ENCODE measurements around the gene APOC4. TPM values are rescaled to one million over a fixed set of nuclear protein-coding genes. Genes with fewer than 3 reads are reported as not detected.
"Not testable (repeated sequence)": the region's sequence is repeated elsewhere in the genome, so short reads cannot be mapped to it uniquely, and the experiment has no call there.

Gene APOC4
- total RNA-seq, 3 donors from 2014 or later: not detected

- H3K4me3 ChIP-seq: no peak overlapping the region
- TF ChIP-seq POLR2AphosphoS5 (IDR thresholded peaks at IDR 0.05) (no peak), POLR2A (IDR thresholded peaks at IDR 0.05) (no peak), CTCF (IDR thresholded peaks at IDR 0.05) (no peak)
- peaks cover 12% of the 10 kb centered on the region for H3K36me3 ChIP-seq
- intact Hi-C loops (cut with DNase I; ENCODE audit: low total_unique reads): loop anchor here (2.0 kb wide), 1 partner anchor 15 kb away; no protein-coding TSS in a partner anchor
- no peaks in the 10 kb centered on the region for H3K9me3 ChIP-seq
- H3K27ac ChIP-seq: no peak overlapping the region
- no peaks in the 10 kb centered on the region for H3K27me3 ChIP-seq
- DNase-seq (ENCODE audit: low spot score in 2 of 2): no peak
- no peaks in the 10 kb centered on the region for H3K4me1 ChIP-seq
These were observed 27.4 kb downstream of the APOC4 start for GRCh38 chr19:44969437-44969836.

GRCh38 chr19:44971451-44971850 is 29.4 kb downstream of the APOC4 start:
- not testable (repeated sequence) for H3K27ac ChIP-seq, H3K36me3 ChIP-seq

GRCh38 chr19:44972802-44973201 is 30.8 kb downstream of the APOC4 start:
- DNase-seq (ENCODE audit: low spot score in 2 of 2): no peak
- TF ChIP-seq CTCF (IDR thresholded peaks at IDR 0.05): no peak
- TF ChIP-seq POLR2AphosphoS5 (IDR thresholded peaks at IDR 0.05): no peak
- no peak for TF ChIP-seq POLR2A (IDR thresholded peaks at IDR 0.05)
- peaks cover 14% of the 10 kb centered on the region for H3K36me3 ChIP-seq

More at GRCh38 chr19:44971451-44971850, 29.4 kb downstream of the APOC4 start:
- H3K4me3 ChIP-seq; DNase-seq (ENCODE audit: low spot score in 2 of 2); intact Hi-C loops (cut with DNase I; ENCODE audit: low total_unique reads); H3K27me3 ChIP-seq; H3K4me1 ChIP-seq; H3K9me3 ChIP-seq: not testable (repeated sequence)

GRCh38 chr19:44973982-44974735 is 32.1 kb downstream of the APOC4 start:
- DNase-seq (ENCODE audit: low spot score in 2 of 2): no peak
- H3K9me3 ChIP-seq: no peaks in the 10 kb centered on the region
- H3K27ac ChIP-seq: no peak overlapping the region
- H3K4me1 ChIP-seq: no peaks in the 10 kb centered on the region
- H3K27me3 ChIP-seq: no peaks in the 10 kb centered on the region
- TF ChIP-seq POLR2AphosphoS5 (IDR thresholded peaks at IDR 0.05) (no peak), POLR2A (IDR thresholded peaks at IDR 0.05) (no peak), CTCF (IDR thresholded peaks at IDR 0.05) (no peak)
- peaks cover 7% of the 10 kb centered on the region for H3K36me3 ChIP-seq
- no peak overlapping the region for H3K4me3 ChIP-seq
- intact Hi-C loops (cut with DNase I; ENCODE audit: low total_unique reads): no loop called here

More at GRCh38 chr19:44972802-44973201, 30.8 kb downstream of the APOC4 start:
- no peaks in the 10 kb centered on the region for H3K27me3 ChIP-seq
- no peak overlapping the region for H3K27ac ChIP-seq
- H3K4me3 ChIP-seq: no peak overlapping the region
- no peaks in the 10 kb centered on the region for H3K4me1 ChIP-seq
- intact Hi-C loops (cut with DNase I; ENCODE audit: low total_unique reads): no loop called here
- no peaks in the 10 kb centered on the region for H3K9me3 ChIP-seq

- intact Hi-C loops (cut with DNase I; ENCODE audit: low total_unique reads): no loop called here
- no peak for DNase-seq (ENCODE audit: low spot score in 2 of 2)
- Histone ChIP-seq H3K9me3 (no peaks in the 10 kb centered on the region), H3K4me3 (no peak overlapping the region), H3K27me3 (no peaks in the 10 kb centered on the region), H3K4me1 (no peaks in the 10 kb centered on the region), H3K27ac (no peak overlapping the region), H3K36me3 (peaks cover 7% of the 10 kb centered on the region)
- no peak for TF ChIP-seq POLR2AphosphoS5 (IDR thresholded peaks at IDR 0.05)
- no peak for TF ChIP-seq POLR2A (IDR thresholded peaks at IDR 0.05)
- TF ChIP-seq CTCF (IDR thresholded peaks at IDR 0.05): no peak
These were observed 32.8 kb downstream of the APOC4 start for GRCh38 chr19:44974857-44975256.
